GM23338 (cell line): ENCODE measurements around the gene HTR7. TPM values are rescaled to one million over a fixed set of nuclear protein-coding genes. Genes with fewer than 3 reads are reported as not detected.

Source experiments
- ATAC-seq: fragments of 200-7000 bp; cut with Tn5 transposase; 3 replicates; pipeline ENCODE4 v1.9.1; 2020
- DNase-seq: peaks from one replicate; pipeline ENCODE4 v3.0.0-alpha.2; 2015; ENCODE audit warnings: low spot score
- H2AFZ ChIP-seq: fragments of 200-600 bp; sonication (generic); 2 replicates; pipeline ENCODE4 v1.8.0; 2016; ENCODE audit warnings: antibody characterized with exemption, mild to moderate bottlenecking, moderate library complexity
- H3F3A ChIP-seq: fragments of 200-600 bp; sonication (generic); replicated peaks from 2 replicates; pipeline ENCODE4 v1.8.0; 2017; ENCODE audit warnings: antibody characterized with exemption, mixed run types, low read depth
- H3K27ac ChIP-seq: fragments of 200-600 bp; sonication (generic); 2 replicates; pipeline ENCODE4 v1.6.1; 2016; ENCODE audit warnings: low read depth
- H3K27me3 ChIP-seq: fragments of 200-600 bp; sonication (generic); 2 replicates; pipeline ENCODE4 v1.8.0; 2016; ENCODE audit warnings: mild to moderate bottlenecking, mixed run types, moderate library complexity; ENCODE audit not compliant: insufficient read depth
- H3K36me3 ChIP-seq: fragments of 200-600 bp; sonication (generic); 2 replicates; pipeline ENCODE4 v1.8.0; 2016; ENCODE audit warnings: mild to moderate bottlenecking; ENCODE audit not compliant: insufficient read depth
- H3K4me1 ChIP-seq: fragments of 200-600 bp; sonication (generic); 2 replicates; pipeline ENCODE4 v1.8.0; 2016; ENCODE audit warnings: mild to moderate bottlenecking, moderate library complexity; ENCODE audit not compliant: insufficient read depth
- H3K4me2 ChIP-seq: fragments of 200-600 bp; sonication (generic); 2 replicates; pipeline ENCODE4 v1.7.1; 2017; ENCODE audit warnings: mixed run types
- H3K4me3 ChIP-seq: fragments of 200-600 bp; sonication (generic); 2 replicates; pipeline ENCODE4 v1.6.1; 2016; ENCODE audit warnings: mixed run types
- H3K79me2 ChIP-seq: fragments of 200-600 bp; sonication (generic); replicated peaks from 2 replicates; pipeline ENCODE4 v1.8.0; 2017; ENCODE audit warnings: mild to moderate bottlenecking; ENCODE audit not compliant: insufficient read depth
- H3K9me2 ChIP-seq: fragments of 200-600 bp; sonication (generic); 2 replicates; pipeline ENCODE4 v1.8.0; 2017; ENCODE audit not compliant: insufficient read depth
- H4K20me1 ChIP-seq: fragments of 200-600 bp; sonication (generic); replicated peaks from 2 replicates; pipeline ENCODE4 v1.8.0; 2017; ENCODE audit warnings: mild to moderate bottlenecking; ENCODE audit not compliant: insufficient read depth
- H3K27ac Mint-ChIP-seq: 2 replicates; pipeline ENCODE4 v1.8.0; 2020; ENCODE audit warnings: inconsistent platforms, mild to moderate bottlenecking, moderate library complexity, mixed read lengths
- H3K27me3 Mint-ChIP-seq: 3 replicates; pipeline ENCODE4 v1.8.0; 2022; ENCODE audit warnings: low read depth, mild to moderate bottlenecking, moderate library complexity, mixed read lengths, inconsistent platforms; ENCODE audit not compliant: insufficient read depth, poor library complexity
- H3K36me3 Mint-ChIP-seq: 3 replicates; pipeline ENCODE4 v1.8.0; 2021; ENCODE audit warnings: low read depth, mild to moderate bottlenecking, inconsistent platforms, moderate library complexity, mixed read lengths
- H3K4me1 Mint-ChIP-seq: 3 replicates; pipeline ENCODE4 v1.8.0; 2020; ENCODE audit warnings: mild to moderate bottlenecking, inconsistent platforms, mixed read lengths
- H3K4me3 Mint-ChIP-seq: 3 replicates; pipeline ENCODE4 v1.8.0; 2021; ENCODE audit warnings: moderate library complexity, mild to moderate bottlenecking, inconsistent platforms, mixed read lengths
- H3K9me3 Mint-ChIP-seq: 3 replicates; pipeline ENCODE4 v1.8.0; 2020; ENCODE audit warnings: moderate library complexity, mild to moderate bottlenecking, inconsistent platforms, mixed read lengths
- CREB1 ChIP-seq: fragments of 250-450 bp; sonication (Bioruptor Pico); IDR thresholded peaks from 2 replicates; pipeline ENCODE4 v1.5.0; 2020; ENCODE audit warnings: low read depth, mild to moderate bottlenecking, moderate library complexity
- EZH2 ChIP-seq: fragments of 200-600 bp; sonication (generic); IDR thresholded peaks from one replicate; pipeline ENCODE4 v1.8.0; 2017; ENCODE audit warnings: antibody characterized with exemption, mild to moderate bottlenecking, low read depth; ENCODE audit not compliant: unreplicated experiment
- EZH2phosphoT487 ChIP-seq: fragments of 200-600 bp; sonication (generic); IDR thresholded peaks from one replicate; pipeline ENCODE4 v1.8.1; 2018; ENCODE audit warnings: antibody characterized with exemption; ENCODE audit not compliant: unreplicated experiment
- JUNB ChIP-seq: IDR thresholded peaks from one replicate; pipeline ENCODE4 v1.6.1; 2016; ENCODE audit warnings: antibody characterized with exemption; ENCODE audit not compliant: unreplicated experiment
- NANOG ChIP-seq: IDR thresholded peaks from 2 replicates; pipeline ENCODE4 v1.6.1; 2016; ENCODE audit warnings: antibody characterized with exemption, borderline replicate concordance
- POLR2AphosphoS5 ChIP-seq: IDR thresholded peaks from 2 replicates; pipeline ENCODE4 v1.6.1; 2016; ENCODE audit warnings: antibody characterized with exemption, low read depth
- STAT1 ChIP-seq: IDR thresholded peaks from one replicate; pipeline ENCODE4 v1.6.1; 2016; ENCODE audit warnings: antibody characterized with exemption; ENCODE audit not compliant: unreplicated experiment
- ZNF114 ChIP-seq: fragments of 250-450 bp; sonication (Bioruptor Pico); IDR thresholded peaks from 2 replicates; pipeline ENCODE4 v1.5.0; 2020; ENCODE audit warnings: mild to moderate bottlenecking, moderate library complexity
- ZNF331 ChIP-seq: fragments of 250-450 bp; sonication (Bioruptor Pico); IDR thresholded peaks from 2 replicates; pipeline ENCODE4 v1.5.0; 2020; ENCODE audit warnings: low read depth, mild to moderate bottlenecking, moderate library complexity
- polyA plus RNA-seq: library from polyadenylated mRNA; unstranded; fragments of >200 nt; fragmentation: Nextera tagmentation; extraction: Ambion mirVana; gene quantifications from 2 replicates; pipeline ENCODE4 v1.2.1, GENCODE V29; 2016
- total RNA-seq: library from RNA; depleted of rRNA; stranded (reverse); fragments of >200 nt; shearing (Covaris generic); gene quantifications from 2 replicates; pipeline ENCODE4 v1.2.3, GENCODE V29; 2014
- TF ChIP-seq, protein P1 (sequence below), 2 experiments: fragments of 200-600 bp in 1 of 2; sonication (generic) in 1 of 2; conservative IDR thresholded peaks; 2 replicates each; pipeline versions ENCODE4 v1.5.1 to v1.6.1; 2016 to 2017; ENCODE audit warnings: antibody characterized with exemption in 2 of 2, low read depth in 2 of 2, mild to moderate bottlenecking in 2 of 2, moderate library complexity in 1 of 2
- TF ChIP-seq, protein P2 (sequence below): IDR thresholded peaks from 2 replicates; pipeline ENCODE4 v1.6.1; 2016; ENCODE audit warnings: antibody characterized with exemption
- TF ChIP-seq, protein P3 (sequence below): IDR thresholded peaks from one replicate; pipeline ENCODE4 v1.6.1; 2018; ENCODE audit warnings: antibody characterized with exemption; ENCODE audit not compliant: unreplicated experiment
- TF ChIP-seq, protein P4 (sequence below): fragments of 250-450 bp; sonication (Bioruptor Pico); IDR thresholded peaks from 2 replicates; pipeline ENCODE4 v1.5.0; 2020; ENCODE audit warnings: mild to moderate bottlenecking, moderate library complexity

HTR7 gene
- total and polyA plus RNA-seq, 2 experiments from 2014 or later = 7.0 to 42.2 TPM

DNA sequence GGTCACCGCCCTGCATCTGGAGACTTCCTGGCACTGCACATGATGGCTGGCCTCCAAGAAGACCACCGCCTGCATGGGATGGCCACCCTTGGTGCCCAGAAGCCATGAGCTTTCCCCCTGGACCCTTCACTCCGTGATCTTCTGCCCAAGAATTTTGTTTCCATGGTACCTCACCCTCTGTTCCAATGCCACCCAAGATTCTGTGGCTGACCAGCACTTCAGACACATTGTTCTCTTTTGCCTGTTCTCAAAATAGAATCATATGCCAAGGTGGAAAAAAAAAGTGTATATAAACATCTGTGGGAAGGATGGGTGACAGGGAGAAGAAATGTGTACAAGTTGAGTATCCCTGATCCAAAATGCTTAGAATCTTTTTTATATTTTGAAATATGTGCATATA, 12.1 kb downstream of the HTR7 start:
- H3K27ac Mint-ChIP-seq = no peak overlapping the region
- H3K36me3 ChIP-seq = peaks cover 13% of the 10 kb centered on the region
- H3K9me3 Mint-ChIP-seq = peaks cover 17% of the 10 kb centered on the region
- peaks cover 3% of the 10 kb centered on the region for H3K27me3 Mint-ChIP-seq
- H3K4me2 ChIP-seq = no peak overlapping the region
- ATAC-seq = no peak
- no peaks in the 10 kb centered on the region for H3K9me2 ChIP-seq
- H3K4me3 ChIP-seq = no peak overlapping the region
- peaks cover 44% of the 10 kb centered on the region for H3K36me3 Mint-ChIP-seq
- no peak overlapping the region for H2AFZ ChIP-seq
- peaks cover 6% of the 10 kb centered on the region; the same call in 1 of the 3 replicates for H3K4me1 Mint-ChIP-seq
- H3K79me2 ChIP-seq = peaks cover 99% of the 10 kb centered on the region
- no peak for DNase-seq
- H4K20me1 ChIP-seq = no peaks in the 10 kb centered on the region; the same call in 1 of the 2 replicates
- TF ChIP-seq EZH2 (no peak), ZNF331 (CRISPR knock-in tag) (no peak), EZH2phosphoT487 (no peak), JUNB (no peak), POLR2AphosphoS5 (no peak), ZNF114 (CRISPR knock-in tag) (no peak), CREB1 (no peak), STAT1 (no peak), NANOG (no peak)
- TF ChIP-seq, protein P1, sequence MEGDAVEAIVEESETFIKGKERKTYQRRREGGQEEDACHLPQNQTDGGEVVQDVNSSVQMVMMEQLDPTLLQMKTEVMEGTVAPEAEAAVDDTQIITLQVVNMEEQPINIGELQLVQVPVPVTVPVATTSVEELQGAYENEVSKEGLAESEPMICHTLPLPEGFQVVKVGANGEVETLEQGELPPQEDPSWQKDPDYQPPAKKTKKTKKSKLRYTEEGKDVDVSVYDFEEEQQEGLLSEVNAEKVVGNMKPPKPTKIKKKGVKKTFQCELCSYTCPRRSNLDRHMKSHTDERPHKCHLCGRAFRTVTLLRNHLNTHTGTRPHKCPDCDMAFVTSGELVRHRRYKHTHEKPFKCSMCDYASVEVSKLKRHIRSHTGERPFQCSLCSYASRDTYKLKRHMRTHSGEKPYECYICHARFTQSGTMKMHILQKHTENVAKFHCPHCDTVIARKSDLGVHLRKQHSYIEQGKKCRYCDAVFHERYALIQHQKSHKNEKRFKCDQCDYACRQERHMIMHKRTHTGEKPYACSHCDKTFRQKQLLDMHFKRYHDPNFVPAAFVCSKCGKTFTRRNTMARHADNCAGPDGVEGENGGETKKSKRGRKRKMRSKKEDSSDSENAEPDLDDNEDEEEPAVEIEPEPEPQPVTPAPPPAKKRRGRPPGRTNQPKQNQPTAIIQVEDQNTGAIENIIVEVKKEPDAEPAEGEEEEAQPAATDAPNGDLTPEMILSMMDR (conservative IDR thresholded peaks at IDR 0.05; ENCODE audit: low read depth in 2 of 2) = no peak
- TF ChIP-seq, protein P2, sequence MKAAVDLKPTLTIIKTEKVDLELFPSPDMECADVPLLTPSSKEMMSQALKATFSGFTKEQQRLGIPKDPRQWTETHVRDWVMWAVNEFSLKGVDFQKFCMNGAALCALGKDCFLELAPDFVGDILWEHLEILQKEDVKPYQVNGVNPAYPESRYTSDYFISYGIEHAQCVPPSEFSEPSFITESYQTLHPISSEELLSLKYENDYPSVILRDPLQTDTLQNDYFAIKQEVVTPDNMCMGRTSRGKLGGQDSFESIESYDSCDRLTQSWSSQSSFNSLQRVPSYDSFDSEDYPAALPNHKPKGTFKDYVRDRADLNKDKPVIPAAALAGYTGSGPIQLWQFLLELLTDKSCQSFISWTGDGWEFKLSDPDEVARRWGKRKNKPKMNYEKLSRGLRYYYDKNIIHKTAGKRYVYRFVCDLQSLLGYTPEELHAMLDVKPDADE = no peak
- TF ChIP-seq, protein P3, sequence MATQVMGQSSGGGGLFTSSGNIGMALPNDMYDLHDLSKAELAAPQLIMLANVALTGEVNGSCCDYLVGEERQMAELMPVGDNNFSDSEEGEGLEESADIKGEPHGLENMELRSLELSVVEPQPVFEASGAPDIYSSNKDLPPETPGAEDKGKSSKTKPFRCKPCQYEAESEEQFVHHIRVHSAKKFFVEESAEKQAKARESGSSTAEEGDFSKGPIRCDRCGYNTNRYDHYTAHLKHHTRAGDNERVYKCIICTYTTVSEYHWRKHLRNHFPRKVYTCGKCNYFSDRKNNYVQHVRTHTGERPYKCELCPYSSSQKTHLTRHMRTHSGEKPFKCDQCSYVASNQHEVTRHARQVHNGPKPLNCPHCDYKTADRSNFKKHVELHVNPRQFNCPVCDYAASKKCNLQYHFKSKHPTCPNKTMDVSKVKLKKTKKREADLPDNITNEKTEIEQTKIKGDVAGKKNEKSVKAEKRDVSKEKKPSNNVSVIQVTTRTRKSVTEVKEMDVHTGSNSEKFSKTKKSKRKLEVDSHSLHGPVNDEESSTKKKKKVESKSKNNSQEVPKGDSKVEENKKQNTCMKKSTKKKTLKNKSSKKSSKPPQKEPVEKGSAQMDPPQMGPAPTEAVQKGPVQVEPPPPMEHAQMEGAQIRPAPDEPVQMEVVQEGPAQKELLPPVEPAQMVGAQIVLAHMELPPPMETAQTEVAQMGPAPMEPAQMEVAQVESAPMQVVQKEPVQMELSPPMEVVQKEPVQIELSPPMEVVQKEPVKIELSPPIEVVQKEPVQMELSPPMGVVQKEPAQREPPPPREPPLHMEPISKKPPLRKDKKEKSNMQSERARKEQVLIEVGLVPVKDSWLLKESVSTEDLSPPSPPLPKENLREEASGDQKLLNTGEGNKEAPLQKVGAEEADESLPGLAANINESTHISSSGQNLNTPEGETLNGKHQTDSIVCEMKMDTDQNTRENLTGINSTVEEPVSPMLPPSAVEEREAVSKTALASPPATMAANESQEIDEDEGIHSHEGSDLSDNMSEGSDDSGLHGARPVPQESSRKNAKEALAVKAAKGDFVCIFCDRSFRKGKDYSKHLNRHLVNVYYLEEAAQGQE = no peak
- TF ChIP-seq, protein P4, sequence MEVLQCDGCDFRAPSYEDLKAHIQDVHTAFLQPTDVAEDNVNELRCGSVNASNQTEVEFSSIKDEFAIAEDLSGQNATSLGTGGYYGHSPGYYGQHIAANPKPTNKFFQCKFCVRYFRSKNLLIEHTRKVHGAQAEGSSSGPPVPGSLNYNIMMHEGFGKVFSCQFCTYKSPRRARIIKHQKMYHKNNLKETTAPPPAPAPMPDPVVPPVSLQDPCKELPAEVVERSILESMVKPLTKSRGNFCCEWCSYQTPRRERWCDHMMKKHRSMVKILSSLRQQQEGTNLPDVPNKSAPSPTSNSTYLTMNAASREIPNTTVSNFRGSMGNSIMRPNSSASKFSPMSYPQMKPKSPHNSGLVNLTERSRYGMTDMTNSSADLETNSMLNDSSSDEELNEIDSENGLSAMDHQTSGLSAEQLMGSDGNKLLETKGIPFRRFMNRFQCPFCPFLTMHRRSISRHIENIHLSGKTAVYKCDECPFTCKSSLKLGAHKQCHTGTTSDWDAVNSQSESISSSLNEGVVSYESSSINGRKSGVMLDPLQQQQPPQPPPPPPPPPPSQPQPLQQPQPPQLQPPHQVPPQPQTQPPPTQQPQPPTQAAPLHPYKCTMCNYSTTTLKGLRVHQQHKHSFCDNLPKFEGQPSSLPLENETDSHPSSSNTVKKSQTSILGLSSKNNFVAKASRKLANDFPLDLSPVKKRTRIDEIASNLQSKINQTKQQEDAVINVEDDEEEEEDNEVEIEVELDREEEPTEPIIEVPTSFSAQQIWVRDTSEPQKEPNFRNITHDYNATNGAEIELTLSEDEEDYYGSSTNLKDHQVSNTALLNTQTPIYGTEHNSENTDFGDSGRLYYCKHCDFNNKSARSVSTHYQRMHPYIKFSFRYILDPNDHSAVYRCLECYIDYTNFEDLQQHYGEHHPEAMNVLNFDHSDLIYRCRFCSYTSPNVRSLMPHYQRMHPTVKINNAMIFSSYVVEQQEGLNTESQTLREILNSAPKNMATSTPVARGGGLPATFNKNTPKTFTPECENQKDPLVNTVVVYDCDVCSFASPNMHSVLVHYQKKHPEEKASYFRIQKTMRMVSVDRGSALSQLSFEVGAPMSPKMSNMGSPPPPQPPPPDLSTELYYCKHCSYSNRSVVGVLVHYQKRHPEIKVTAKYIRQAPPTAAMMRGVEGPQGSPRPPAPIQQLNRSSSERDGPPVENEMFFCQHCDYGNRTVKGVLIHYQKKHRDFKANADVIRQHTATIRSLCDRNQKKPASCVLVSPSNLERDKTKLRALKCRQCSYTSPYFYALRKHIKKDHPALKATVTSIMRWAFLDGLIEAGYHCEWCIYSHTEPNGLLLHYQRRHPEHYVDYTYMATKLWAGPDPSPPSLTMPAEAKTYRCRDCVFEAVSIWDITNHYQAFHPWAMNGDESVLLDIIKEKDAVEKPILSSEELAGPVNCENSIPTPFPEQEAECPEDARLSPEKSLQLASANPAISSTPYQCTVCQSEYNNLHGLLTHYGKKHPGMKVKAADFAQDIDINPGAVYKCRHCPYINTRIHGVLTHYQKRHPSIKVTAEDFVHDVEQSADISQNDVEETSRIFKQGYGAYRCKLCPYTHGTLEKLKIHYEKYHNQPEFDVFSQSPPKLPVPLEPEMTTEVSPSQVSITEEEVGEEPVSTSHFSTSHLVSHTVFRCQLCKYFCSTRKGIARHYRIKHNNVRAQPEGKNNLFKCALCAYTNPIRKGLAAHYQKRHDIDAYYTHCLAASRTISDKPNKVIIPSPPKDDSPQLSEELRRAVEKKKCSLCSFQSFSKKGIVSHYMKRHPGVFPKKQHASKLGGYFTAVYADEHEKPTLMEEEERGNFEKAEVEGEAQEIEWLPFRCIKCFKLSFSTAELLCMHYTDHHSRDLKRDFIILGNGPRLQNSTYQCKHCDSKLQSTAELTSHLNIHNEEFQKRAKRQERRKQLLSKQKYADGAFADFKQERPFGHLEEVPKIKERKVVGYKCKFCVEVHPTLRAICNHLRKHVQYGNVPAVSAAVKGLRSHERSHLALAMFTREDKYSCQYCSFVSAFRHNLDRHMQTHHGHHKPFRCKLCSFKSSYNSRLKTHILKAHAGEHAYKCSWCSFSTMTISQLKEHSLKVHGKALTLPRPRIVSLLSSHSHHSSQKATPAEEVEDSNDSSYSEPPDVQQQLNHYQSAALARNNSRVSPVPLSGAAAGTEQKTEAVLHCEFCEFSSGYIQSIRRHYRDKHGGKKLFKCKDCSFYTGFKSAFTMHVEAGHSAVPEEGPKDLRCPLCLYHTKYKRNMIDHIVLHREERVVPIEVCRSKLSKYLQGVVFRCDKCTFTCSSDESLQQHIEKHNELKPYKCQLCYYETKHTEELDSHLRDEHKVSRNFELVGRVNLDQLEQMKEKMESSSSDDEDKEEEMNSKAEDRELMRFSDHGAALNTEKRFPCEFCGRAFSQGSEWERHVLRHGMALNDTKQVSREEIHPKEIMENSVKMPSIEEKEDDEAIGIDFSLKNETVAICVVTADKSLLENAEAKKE (CRISPR knock-in tag) = no peak
- H3K27ac ChIP-seq = no peak overlapping the region
- no peak overlapping the region for H3K4me3 Mint-ChIP-seq
- H3F3A ChIP-seq = no peaks in the 10 kb centered on the region
- peaks cover 6% of the 10 kb centered on the region for H3K4me1 ChIP-seq
- no peaks in the 10 kb centered on the region for H3K27me3 ChIP-seq
